Esophagus muscularis mucosa (tissue), 4 donors: ENCODE measurements around the gene MED22.

Experiments
- CTCF ChIP-seq, 3 experiments: fragments of 200-600 bp in 2 of 3; fragments of 450-650 bp in 1 of 3; sonication (generic) in 2 of 3; IDR thresholded peaks; one replicate each; pipeline ENCODE4 v1.5.1; 2017 to 2019; ENCODE audit warnings: antibody characterized with exemption in 3 of 3, mild to moderate bottlenecking in 2 of 3, moderate library complexity in 1 of 3
- EP300 ChIP-seq: sonication (generic); formaldehyde crosslinking; IDR thresholded peaks from one replicate; pipeline ENCODE4 v1.6.1; 2017; ENCODE audit warnings: antibody characterized with exemption
- POLR2A ChIP-seq: fragments of 450-650 bp; IDR thresholded peaks from one replicate; pipeline ENCODE4 v1.6.1; 2017; ENCODE audit warnings: antibody characterized with exemption, moderate library complexity, mild to moderate bottlenecking, low read depth
- POLR2AphosphoS5 ChIP-seq, 2 donors: sonication (generic); formaldehyde crosslinking; IDR thresholded peaks; one replicate each; pipeline ENCODE4 v1.6.1; 2017; ENCODE audit warnings: antibody characterized with exemption in 2 of 2

GRCh38 chr9:133355881-133356357 is 8.0 kb upstream of the MED22 start:
- peak in 1 of 3 experiments; percentile 8 for TF ChIP-seq CTCF (IDR thresholded peaks at IDR 0.05)
- TF ChIP-seq POLR2A = no peak
- TF ChIP-seq POLR2AphosphoS5 (IDR thresholded peaks at IDR 0.05) = no peak
- TF ChIP-seq EP300 = no peak
